Embryonic facial prominence (tissue), 1 donor: ENCODE measurements around the gene ADIPOQ.
"Not testable (repeated sequence)": the region's sequence is repeated elsewhere in the genome, so short reads cannot be mapped to it uniquely, and the experiment has no call there.

Experiments
- DNase-seq: peaks from one replicate; pipeline ENCODE4 v3.0.0-alpha.2; 2016; ENCODE audit errors: extremely low spot score

Gene ADIPOQ

DNA sequence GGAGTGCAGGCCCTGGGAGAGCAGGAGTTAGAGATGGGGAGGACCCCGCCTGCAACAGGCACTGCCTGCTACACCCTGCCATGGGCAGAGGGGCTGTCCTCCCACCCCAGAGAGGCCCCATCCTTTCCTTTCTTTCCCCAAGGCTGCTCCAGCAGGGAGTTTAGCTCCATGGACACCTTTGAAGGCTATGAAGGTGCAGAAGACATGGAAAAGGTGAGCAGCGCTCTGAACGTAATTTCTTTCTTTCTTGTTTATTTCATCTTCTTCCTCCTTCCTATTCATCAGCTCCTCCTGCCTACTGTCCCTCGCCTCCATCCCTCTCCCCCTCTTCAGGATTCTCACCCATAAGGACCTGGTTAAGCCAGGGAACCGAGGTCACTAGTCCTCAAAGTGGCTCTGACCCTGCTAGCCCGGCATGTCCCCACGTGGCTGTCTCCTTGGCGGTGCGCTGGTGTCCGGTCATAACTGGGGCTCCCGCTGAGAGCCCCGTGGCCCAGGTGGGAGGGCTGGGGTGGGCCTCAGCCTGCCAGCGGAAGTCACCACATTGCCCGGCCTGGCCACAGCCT lies 16.0 kb upstream of the ADIPOQ start:
- DNase-seq, result no peak

- peak; percentile 76 for DNase-seq
Observed at GRCh38 chr3:186826976-186827857, 15.3 kb upstream of the ADIPOQ start.

GRCh38 chr3:186828340-186828739 lies 14.2 kb upstream of the ADIPOQ start:
- DNase-seq, result no peak

- no peak for DNase-seq
Observed at GRCh38 chr3:186831798-186832197, 10.7 kb upstream of the ADIPOQ start.

DNA sequence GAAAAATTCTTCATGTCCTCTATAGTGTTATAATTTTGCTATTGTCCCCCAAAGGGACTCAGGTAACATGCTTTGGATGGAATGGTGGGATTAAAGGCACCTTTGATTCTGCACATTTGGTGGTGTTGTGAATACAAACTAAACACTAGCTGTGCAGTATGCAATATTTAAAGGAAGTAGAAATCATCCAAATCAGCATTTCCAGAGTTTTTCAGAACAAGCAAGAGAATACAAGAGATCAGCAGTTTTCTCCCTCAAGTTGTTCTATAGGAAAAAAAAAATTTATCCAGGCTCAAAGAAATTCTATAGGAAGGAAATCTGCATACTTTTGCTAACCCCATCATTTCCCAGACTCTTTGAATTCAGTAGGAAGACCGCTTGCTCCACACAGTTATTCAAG lies 10.2 kb upstream of the ADIPOQ start:
- no peak for DNase-seq

DNA sequence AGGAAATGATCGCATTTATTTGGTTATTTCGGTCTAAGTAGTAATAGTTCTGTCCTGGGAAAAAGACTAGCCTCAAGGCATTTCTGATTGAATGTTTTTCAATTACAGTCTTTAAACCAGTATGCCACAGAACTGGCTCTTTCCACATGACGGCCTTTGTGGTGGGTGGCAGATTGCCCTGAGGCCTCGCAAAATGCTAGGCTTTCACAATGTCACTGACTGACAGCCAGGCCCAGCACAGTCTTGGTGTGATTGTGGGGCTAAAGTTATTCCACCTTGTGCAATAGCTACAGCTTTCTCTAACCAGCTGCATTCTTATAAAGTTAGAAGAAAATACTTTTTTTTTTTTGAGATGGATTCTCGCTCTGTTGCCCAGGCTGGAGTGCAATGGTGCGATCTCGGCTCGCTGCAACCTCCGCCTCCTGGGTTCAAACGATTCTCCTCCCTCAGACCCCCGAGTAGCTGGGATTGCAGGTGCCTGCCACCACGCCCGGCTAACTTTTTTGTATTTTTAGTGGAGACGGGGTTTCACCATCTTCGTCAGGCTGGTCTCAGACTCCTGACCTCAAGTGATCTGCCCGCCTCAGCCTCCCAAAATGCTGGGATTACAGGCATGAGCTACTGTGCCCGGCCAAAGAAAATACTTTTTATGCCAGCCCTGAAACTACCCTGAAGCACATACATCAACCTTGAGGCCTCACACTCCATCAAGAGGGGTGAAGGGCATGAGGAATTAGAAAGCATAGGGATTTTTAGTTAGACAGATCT lies 2.5 kb upstream of the ADIPOQ start:
- no peak for DNase-seq

DNA sequence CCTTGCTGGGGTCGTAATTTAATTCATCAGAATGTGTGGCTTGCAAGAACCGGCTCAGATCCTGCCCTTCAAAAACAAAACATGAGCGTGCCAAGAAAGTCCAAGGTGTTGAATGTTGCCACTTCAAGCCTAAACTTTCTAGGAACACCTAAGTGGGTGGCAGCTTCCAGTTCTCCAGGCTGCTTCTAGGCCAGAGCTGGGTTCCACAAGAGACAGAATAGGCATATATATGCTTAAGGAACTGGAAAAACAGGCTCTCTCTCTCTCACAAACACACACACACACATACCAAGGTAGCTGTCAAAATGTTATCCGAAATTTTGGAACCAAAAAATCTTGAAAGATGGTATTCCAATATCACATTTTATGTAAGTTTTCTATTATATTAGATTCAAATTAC lies 890 bp upstream of the ADIPOQ start:
- DNase-seq, result no peak

GRCh38 chr3:186843039-186843432 lies 526 bp downstream of the ADIPOQ start:
- DNase-seq, result no peak

DNA sequence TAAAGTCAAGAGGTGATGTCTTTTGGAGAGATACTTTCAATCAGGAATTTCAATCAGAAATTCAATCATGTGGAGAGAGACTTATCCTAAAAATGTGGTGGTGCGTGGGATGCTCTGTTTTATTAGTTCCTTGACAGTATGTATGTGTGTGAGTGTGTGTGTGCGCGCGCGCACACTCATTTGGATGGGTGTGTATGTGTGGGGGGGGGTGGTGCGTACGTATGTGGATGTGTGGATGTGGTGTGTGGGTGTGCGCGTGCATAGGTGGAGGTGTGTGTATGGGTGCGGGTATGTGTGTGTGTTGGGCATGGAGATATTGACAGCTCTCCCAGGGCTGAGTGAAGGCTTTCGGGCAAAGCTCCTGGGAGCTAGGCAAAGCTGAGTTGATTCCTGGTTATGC lies 2.4 kb downstream of the ADIPOQ start:
- no peak for DNase-seq

GRCh38 chr3:186845756-186846155 lies 3.2 kb downstream of the ADIPOQ start:
- no peak for DNase-seq

- no peak for DNase-seq
Observed at GRCh38 chr3:186847437-186847836, 4.9 kb downstream of the ADIPOQ start.

GRCh38 chr3:186849374-186849975 lies 7.0 kb downstream of the ADIPOQ start:
- DNase-seq, result no peak

DNA sequence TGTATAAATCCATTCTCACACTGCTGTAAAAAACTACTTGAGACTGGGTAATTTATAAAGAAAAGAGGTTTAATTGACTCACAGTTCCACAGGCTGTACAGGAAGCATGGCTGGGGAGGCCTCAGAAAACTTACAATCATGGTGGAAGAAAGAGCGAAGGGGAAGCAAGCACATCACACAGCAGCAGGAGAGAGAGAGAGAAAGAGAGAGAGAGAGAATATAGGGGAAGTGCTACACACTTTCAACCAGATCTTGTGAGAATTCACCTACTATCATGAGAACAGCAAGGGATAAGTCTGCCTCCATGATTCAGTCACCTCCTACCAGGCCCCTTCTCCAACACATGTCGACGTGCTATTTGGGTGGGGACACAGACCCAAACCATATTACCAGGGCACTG lies 9.3 kb downstream of the ADIPOQ start:
- DNase-seq, result not testable (repeated sequence)

GRCh38 chr3:186852994-186853393 lies 10.5 kb downstream of the ADIPOQ start:
- DNase-seq, result no peak

GRCh38 chr3:186854146-186854545 lies 11.6 kb downstream of the ADIPOQ start:
- no peak for DNase-seq

GRCh38 chr3:186854954-186855353 lies 12.4 kb downstream of the ADIPOQ start:
- no peak for DNase-seq

GRCh38 chr3:186857743-186858142 lies 15.2 kb downstream of the ADIPOQ start:
- DNase-seq, result no peak

DNA sequence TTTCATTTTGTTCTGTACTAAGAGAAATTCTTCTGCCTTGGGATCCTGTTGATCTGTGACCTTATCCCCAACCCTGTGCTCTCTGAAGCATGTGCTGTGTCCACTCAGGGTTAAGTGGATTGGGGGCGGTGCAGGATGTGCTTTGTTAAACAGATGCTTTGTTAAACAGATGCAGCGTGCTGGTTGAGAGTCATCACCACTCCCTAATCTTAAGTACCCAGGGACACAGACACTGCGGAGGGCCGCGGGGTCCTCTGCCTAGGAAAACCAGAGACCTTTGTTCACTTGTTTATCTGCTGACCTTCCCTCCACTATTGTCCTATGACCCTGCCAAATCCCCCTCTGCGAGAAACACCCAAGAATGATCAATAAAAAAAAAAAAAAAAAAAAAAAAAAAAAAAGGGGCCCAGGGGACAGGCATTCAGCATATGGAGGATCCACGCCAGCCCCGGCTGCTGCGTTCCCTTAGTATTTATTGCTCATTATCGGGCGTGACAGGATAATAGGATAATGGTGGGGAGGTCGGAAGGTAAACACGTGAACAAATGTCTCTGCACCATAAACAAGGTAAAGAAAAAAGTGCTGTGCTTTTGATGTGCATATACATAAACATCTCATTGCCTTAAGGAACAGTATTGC lies 22.8 kb downstream of the ADIPOQ start:
- DNase-seq, result not testable (repeated sequence)

- DNase-seq, result not testable (repeated sequence)
Observed at GRCh38 chr3:186866095-186866494, 23.6 kb downstream of the ADIPOQ start.

GRCh38 chr3:186869253-186870100 lies 27.0 kb downstream of the ADIPOQ start:
- no peak for DNase-seq
